HepG2 (cell line): Measurements from ENCODE around the gene ZNF669. TPM values are rescaled to one million over a fixed set of nuclear protein-coding genes. Genes with fewer than 3 reads are reported as not detected.

ENCODE experiments used
- ETV5 ChIP-seq: IDR thresholded peaks from 2 replicates; pipeline ENCODE4 v1.6.1; 2018; ENCODE audit warnings: missing biosample characterization, missing genetic modification reagents, inconsistent platforms, borderline replicate concordance
- FOXO1 ChIP-seq: sonication (generic); formaldehyde crosslinking; IDR thresholded peaks from 2 replicates; pipeline ENCODE4 v1.4.0; 2020; ENCODE audit warnings: missing genetic modification reagents
- GATAD2A ChIP-seq: IDR thresholded peaks from 2 replicates; pipeline ENCODE4 v1.6.1; 2016
- SP5 ChIP-seq: IDR thresholded peaks from 2 replicates; pipeline ENCODE4 v1.6.1; 2016; ENCODE audit warnings: low read depth, borderline replicate concordance
- TAF1 ChIP-seq: sonication (generic); formaldehyde crosslinking; IDR thresholded peaks from 2 replicates; pipeline ENCODE4 v1.4.0; 2020; ENCODE audit warnings: missing genetic modification reagents
- TP53 ChIP-seq: sonication (generic); formaldehyde crosslinking; conservative IDR thresholded peaks from 2 replicates; pipeline ENCODE4 v1.4.0; 2020; ENCODE audit warnings: missing genetic modification reagents
- ZFY ChIP-seq: sonication (generic); formaldehyde crosslinking; IDR thresholded peaks from 2 replicates; pipeline ENCODE4 v1.4.0; 2020; ENCODE audit warnings: missing genetic modification reagents
- ZNF264 ChIP-seq: sonication (generic); formaldehyde crosslinking; IDR thresholded peaks from 2 replicates; pipeline ENCODE4 v1.4.0; 2020; ENCODE audit warnings: missing genetic modification reagents
- ZNF501 ChIP-seq: sonication (generic); formaldehyde crosslinking; IDR thresholded peaks from 2 replicates; pipeline ENCODE4 v1.5.1; 2020; ENCODE audit warnings: mild to moderate bottlenecking, moderate library complexity, missing genetic modification reagents
- polyA plus RNA-seq, 8 experiments: library from polyadenylated mRNA; depleted of rRNA in 3 of 8; stranded (reverse) in 7 of 8; unstranded in 1 of 8; fragments of >200 nt; fragmentation: Illumina TruSeq in 4 of 8; extraction: Trizol in 4 of 8; gene quantifications; 2 replicates each; pipeline versions ENCODE4 v1.2.1 to v1.2.3, GENCODE V29; 2011 to 2016; ENCODE audit warnings: low read depth in 4 of 8, missing spikeins in 1 of 8, mixed read lengths in 1 of 8; ENCODE audit not compliant: insufficient read depth in 1 of 8
- total RNA-seq, 5 experiments: library from RNA; depleted of rRNA; stranded (reverse); fragments of >200 nt; fragmentation: Illumina TruSeq; extraction: Trizol; gene quantifications; 2 replicates each; pipeline ENCODE4 v1.2.3, GENCODE V29; 2016; ENCODE audit warnings: low read depth in 1 of 5
- TF ChIP-seq, protein P1 (sequence below): sonication (generic); formaldehyde crosslinking; IDR thresholded peaks from 2 replicates; pipeline ENCODE4 v1.4.0; 2020; ENCODE audit warnings: missing genetic modification reagents
- TF ChIP-seq, protein P2 (sequence below): sonication (generic); formaldehyde crosslinking; IDR thresholded peaks from 2 replicates; pipeline ENCODE4 v1.4.0; 2020; ENCODE audit warnings: missing genetic modification reagents
- TF ChIP-seq, protein P3 (sequence below): sonication (generic); formaldehyde crosslinking; conservative IDR thresholded peaks from 2 replicates; pipeline ENCODE4 v1.4.0; 2020; ENCODE audit warnings: mild to moderate bottlenecking, missing genetic modification reagents, moderate library complexity
- TF ChIP-seq, protein P4 (sequence below): sonication (generic); formaldehyde crosslinking; IDR thresholded peaks from 2 replicates; pipeline ENCODE4 v1.5.1; 2020; ENCODE audit warnings: missing genetic modification reagents, mild to moderate bottlenecking, borderline replicate concordance
- TF ChIP-seq, protein P5 (sequence below): sonication (generic); formaldehyde crosslinking; IDR thresholded peaks from 2 replicates; pipeline ENCODE4 v1.4.0; 2020; ENCODE audit warnings: low read depth, missing genetic modification reagents

Gene ZNF669
- total and polyA plus RNA-seq, 2 of the 13 experiments (the other 11 are each of a cell fraction or from before 2014, with no cell fraction given) = 3.1 to 14.6 TPM

DNA sequence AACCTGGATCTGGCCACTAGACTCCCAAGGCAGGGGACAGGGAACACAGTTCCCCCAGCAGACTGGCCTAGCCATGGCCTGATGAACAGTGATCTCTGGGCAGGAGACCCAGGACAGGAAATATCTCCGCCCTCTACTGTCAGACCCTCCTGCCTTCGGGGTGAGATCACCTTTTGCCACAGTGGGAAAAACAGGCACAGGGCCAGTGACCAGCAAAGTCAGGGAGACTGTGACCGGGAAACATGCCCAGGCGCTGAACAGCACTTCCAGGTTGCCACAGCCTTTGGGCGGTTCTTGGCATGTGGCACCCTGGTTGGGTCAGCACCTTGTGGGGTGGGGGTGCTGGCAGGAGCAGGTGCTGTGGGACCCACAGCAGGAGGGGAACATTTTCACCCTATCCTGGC lies 8.9 kb upstream of the ZNF669 start (continued):
- TF ChIP-seq GATAD2A (CRISPR knock-in tag) (peak; percentile 67), ZNF501 (peak; percentile 68; the same call in 1 of the 2 replicates), SP5 (CRISPR knock-in tag) (peak; percentile 82), ZNF264 (CRISPR knock-in tag) (peak; percentile 35; the same call in 1 of the 2 replicates), FOXO1 (CRISPR knock-in tag) (peak; percentile 44; the same call in 1 of the 2 replicates), TP53 (CRISPR knock-in tag) (no peak), TAF1 (CRISPR knock-in tag) (peak; percentile 39; the same call in 1 of the 2 replicates), ZFY (CRISPR knock-in tag) (peak; percentile 22; the same call in 1 of the 2 replicates), ETV5 (CRISPR knock-in tag) (peak; percentile 89)
- TF ChIP-seq, protein P1, sequence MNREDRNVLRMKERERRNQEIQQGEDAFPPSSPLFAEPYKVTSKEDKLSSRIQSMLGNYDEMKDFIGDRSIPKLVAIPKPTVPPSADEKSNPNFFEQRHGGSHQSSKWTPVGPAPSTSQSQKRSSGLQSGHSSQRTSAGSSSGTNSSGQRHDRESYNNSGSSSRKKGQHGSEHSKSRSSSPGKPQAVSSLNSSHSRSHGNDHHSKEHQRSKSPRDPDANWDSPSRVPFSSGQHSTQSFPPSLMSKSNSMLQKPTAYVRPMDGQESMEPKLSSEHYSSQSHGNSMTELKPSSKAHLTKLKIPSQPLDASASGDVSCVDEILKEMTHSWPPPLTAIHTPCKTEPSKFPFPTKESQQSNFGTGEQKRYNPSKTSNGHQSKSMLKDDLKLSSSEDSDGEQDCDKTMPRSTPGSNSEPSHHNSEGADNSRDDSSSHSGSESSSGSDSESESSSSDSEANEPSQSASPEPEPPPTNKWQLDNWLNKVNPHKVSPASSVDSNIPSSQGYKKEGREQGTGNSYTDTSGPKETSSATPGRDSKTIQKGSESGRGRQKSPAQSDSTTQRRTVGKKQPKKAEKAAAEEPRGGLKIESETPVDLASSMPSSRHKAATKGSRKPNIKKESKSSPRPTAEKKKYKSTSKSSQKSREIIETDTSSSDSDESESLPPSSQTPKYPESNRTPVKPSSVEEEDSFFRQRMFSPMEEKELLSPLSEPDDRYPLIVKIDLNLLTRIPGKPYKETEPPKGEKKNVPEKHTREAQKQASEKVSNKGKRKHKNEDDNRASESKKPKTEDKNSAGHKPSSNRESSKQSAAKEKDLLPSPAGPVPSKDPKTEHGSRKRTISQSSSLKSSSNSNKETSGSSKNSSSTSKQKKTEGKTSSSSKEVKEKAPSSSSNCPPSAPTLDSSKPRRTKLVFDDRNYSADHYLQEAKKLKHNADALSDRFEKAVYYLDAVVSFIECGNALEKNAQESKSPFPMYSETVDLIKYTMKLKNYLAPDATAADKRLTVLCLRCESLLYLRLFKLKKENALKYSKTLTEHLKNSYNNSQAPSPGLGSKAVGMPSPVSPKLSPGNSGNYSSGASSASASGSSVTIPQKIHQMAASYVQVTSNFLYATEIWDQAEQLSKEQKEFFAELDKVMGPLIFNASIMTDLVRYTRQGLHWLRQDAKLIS = peak; percentile 33; the same call in 1 of the 2 replicates
- TF ChIP-seq, protein P2, sequence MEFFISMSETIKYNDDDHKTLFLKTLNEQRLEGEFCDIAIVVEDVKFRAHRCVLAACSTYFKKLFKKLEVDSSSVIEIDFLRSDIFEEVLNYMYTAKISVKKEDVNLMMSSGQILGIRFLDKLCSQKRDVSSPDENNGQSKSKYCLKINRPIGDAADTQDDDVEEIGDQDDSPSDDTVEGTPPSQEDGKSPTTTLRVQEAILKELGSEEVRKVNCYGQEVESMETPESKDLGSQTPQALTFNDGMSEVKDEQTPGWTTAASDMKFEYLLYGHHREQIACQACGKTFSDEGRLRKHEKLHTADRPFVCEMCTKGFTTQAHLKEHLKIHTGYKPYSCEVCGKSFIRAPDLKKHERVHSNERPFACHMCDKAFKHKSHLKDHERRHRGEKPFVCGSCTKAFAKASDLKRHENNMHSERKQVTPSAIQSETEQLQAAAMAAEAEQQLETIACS (CRISPR knock-in tag) = no peak
- TF ChIP-seq, protein P3, sequence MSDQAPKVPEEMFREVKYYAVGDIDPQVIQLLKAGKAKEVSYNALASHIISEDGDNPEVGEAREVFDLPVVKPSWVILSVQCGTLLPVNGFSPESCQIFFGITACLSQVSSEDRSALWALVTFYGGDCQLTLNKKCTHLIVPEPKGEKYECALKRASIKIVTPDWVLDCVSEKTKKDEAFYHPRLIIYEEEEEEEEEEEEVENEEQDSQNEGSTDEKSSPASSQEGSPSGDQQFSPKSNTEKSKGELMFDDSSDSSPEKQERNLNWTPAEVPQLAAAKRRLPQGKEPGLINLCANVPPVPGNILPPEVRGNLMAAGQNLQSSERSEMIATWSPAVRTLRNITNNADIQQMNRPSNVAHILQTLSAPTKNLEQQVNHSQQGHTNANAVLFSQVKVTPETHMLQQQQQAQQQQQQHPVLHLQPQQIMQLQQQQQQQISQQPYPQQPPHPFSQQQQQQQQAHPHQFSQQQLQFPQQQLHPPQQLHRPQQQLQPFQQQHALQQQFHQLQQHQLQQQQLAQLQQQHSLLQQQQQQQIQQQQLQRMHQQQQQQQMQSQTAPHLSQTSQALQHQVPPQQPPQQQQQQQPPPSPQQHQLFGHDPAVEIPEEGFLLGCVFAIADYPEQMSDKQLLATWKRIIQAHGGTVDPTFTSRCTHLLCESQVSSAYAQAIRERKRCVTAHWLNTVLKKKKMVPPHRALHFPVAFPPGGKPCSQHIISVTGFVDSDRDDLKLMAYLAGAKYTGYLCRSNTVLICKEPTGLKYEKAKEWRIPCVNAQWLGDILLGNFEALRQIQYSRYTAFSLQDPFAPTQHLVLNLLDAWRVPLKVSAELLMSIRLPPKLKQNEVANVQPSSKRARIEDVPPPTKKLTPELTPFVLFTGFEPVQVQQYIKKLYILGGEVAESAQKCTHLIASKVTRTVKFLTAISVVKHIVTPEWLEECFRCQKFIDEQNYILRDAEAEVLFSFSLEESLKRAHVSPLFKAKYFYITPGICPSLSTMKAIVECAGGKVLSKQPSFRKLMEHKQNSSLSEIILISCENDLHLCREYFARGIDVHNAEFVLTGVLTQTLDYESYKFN = 0 out of 2 replicates have a peak, but pooled peaks have one; percentile 34
- TF ChIP-seq, protein P4, sequence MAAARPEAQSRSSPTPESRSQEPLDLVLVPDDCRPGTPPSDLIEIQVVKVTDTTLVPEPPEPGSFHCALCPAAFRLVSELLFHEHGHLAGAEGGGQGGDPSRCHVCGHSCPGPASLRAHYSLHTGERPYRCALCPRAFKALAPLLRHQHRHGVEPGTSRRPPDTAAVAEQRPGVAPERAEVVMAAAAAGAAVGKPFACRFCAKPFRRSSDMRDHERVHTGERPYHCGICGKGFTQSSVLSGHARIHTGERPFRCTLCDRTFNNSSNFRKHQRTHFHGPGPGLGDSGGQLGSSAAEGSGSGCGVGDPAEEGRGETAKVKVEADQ (CRISPR knock-in tag) = 0 out of 2 replicates have a peak, but pooled peaks have one; percentile 12
- TF ChIP-seq, protein P5, sequence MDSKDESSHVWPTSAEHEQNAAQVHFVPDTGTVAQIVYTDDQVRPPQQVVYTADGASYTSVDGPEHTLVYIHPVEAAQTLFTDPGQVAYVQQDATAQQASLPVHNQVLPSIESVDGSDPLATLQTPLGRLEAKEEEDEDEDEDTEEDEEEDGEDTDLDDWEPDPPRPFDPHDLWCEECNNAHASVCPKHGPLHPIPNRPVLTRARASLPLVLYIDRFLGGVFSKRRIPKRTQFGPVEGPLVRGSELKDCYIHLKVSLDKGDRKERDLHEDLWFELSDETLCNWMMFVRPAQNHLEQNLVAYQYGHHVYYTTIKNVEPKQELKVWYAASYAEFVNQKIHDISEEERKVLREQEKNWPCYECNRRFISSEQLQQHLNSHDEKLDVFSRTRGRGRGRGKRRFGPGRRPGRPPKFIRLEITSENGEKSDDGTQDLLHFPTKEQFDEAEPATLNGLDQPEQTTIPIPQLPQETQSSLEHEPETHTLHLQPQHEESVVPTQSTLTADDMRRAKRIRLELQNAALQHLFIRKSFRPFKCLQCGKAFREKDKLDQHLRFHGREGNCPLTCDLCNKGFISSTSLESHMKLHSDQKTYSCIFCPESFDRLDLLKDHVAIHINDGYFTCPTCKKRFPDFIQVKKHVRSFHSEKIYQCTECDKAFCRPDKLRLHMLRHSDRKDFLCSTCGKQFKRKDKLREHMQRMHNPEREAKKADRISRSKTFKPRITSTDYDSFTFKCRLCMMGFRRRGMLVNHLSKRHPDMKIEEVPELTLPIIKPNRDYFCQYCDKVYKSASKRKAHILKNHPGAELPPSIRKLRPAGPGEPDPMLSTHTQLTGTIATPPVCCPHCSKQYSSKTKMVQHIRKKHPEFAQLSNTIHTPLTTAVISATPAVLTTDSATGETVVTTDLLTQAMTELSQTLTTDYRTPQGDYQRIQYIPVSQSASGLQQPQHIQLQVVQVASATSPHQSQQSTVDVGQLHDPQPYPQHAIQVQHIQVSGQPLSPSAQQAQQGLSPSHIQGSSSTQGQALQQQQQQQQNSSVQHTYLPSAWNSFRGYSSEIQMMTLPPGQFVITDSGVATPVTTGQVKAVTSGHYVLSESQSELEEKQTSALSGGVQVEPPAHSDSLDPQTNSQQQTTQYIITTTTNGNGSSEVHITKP = peak; percentile 66; the same call in 1 of the 2 replicates
